Osteocyte (in vitro differentiated cells): ENCODE measurements around the gene SLC8A1. TPM values are rescaled to one million over a fixed set of nuclear protein-coding genes. Genes with fewer than 3 reads are reported as not detected.

Source experiments
- DNase-seq: peaks from one replicate; pipeline ENCODE4 v3.0.0; 2021; ENCODE audit warnings: mixed read lengths; ENCODE audit not compliant: unreplicated experiment; ENCODE audit errors: extremely low spot score
- H3K27ac Mint-ChIP-seq: one replicate; pipeline ENCODE4 v1.8.0; 2021; ENCODE audit warnings: mild to moderate bottlenecking, mixed read lengths; ENCODE audit not compliant: unreplicated experiment
- H3K27me3 Mint-ChIP-seq: one replicate; pipeline ENCODE4 v1.8.0; 2021; ENCODE audit warnings: mixed read lengths; ENCODE audit not compliant: unreplicated experiment
- H3K36me3 Mint-ChIP-seq: one replicate; pipeline ENCODE4 v1.8.0; 2021; ENCODE audit warnings: mixed read lengths; ENCODE audit not compliant: unreplicated experiment
- H3K4me1 Mint-ChIP-seq: one replicate; pipeline ENCODE4 v1.8.0; 2021; ENCODE audit warnings: mixed read lengths; ENCODE audit not compliant: unreplicated experiment
- H3K4me3 Mint-ChIP-seq: one replicate; pipeline ENCODE4 v1.8.0; 2021; ENCODE audit warnings: mild to moderate bottlenecking, moderate library complexity, mixed read lengths; ENCODE audit not compliant: unreplicated experiment
- H3K9me3 Mint-ChIP-seq: one replicate; pipeline ENCODE4 v1.8.0; 2021; ENCODE audit warnings: mixed read lengths; ENCODE audit not compliant: unreplicated experiment
- CTCF ChIP-seq: fragments of 200-600 bp; sonication (generic); IDR thresholded peaks from 2 replicates; pipeline ENCODE4 v1.5.0; 2021; ENCODE audit warnings: antibody characterized with exemption, mild to moderate bottlenecking, moderate library complexity
- total RNA-seq: library from RNA; stranded (reverse); gene quantifications from 2 replicates; pipeline ENCODE4 v1.2.1, GENCODE V29; 2021

The SLC8A1 gene
- total RNA-seq, 1 donor from 2014 or later = 17.3 TPM

GRCh38 chr2:40321016-40321623 is 130.8 kb downstream of the SLC8A1 start:
- H3K27ac Mint-ChIP-seq = no peak overlapping the region
- no peaks in the 10 kb centered on the region for H3K9me3 Mint-ChIP-seq
- DNase-seq = no peak
- TF ChIP-seq CTCF = no peak
- H3K4me1 Mint-ChIP-seq = peaks cover 12% of the 10 kb centered on the region
- no peaks in the 10 kb centered on the region for H3K27me3 Mint-ChIP-seq
- H3K36me3 Mint-ChIP-seq = no peaks in the 10 kb centered on the region
- H3K4me3 Mint-ChIP-seq = no peak overlapping the region

- Mint-ChIP-seq H3K27ac (no peak overlapping the region), H3K4me1 (peaks cover 7% of the 10 kb centered on the region), H3K4me3 (no peak overlapping the region), H3K36me3 (peaks cover 2% of the 10 kb centered on the region), H3K27me3 (no peaks in the 10 kb centered on the region), H3K9me3 (peaks cover 4% of the 10 kb centered on the region)
- DNase-seq = no peak
- TF ChIP-seq CTCF = no peak
Observed at GRCh38 chr2:40318921-40319320, 133.0 kb downstream of the SLC8A1 start.

GRCh38 chr2:40317761-40318160 is 134.1 kb downstream of the SLC8A1 start:
- peaks cover 7% of the 10 kb centered on the region for H3K4me1 Mint-ChIP-seq
- H3K36me3 Mint-ChIP-seq = peaks cover 2% of the 10 kb centered on the region
- H3K4me3 Mint-ChIP-seq = no peak overlapping the region
- TF ChIP-seq CTCF = no peak
- DNase-seq = no peak
- peaks cover 4% of the 10 kb centered on the region for H3K9me3 Mint-ChIP-seq
- no peak overlapping the region for H3K27ac Mint-ChIP-seq
- no peaks in the 10 kb centered on the region for H3K27me3 Mint-ChIP-seq

GRCh38 chr2:40317046-40317445 is 134.8 kb downstream of the SLC8A1 start:
- H3K4me3 Mint-ChIP-seq = no peak overlapping the region

GRCh38 chr2:40316620-40317019 is 135.3 kb downstream of the SLC8A1 start:
- peaks cover 7% of the 10 kb centered on the region for H3K4me1 Mint-ChIP-seq
- H3K4me3 Mint-ChIP-seq = no peak overlapping the region
- H3K36me3 Mint-ChIP-seq = peaks cover 2% of the 10 kb centered on the region
- H3K9me3 Mint-ChIP-seq = peaks cover 4% of the 10 kb centered on the region
- no peaks in the 10 kb centered on the region for H3K27me3 Mint-ChIP-seq
- no peak overlapping the region for H3K27ac Mint-ChIP-seq
- DNase-seq = no peak
- no peak for TF ChIP-seq CTCF

More at GRCh38 chr2:40317046-40317445, 134.8 kb downstream of the SLC8A1 start:
- Mint-ChIP-seq H3K4me1 (peaks cover 7% of the 10 kb centered on the region), H3K36me3 (peaks cover 2% of the 10 kb centered on the region), H3K27me3 (no peaks in the 10 kb centered on the region), H3K9me3 (peaks cover 4% of the 10 kb centered on the region), H3K27ac (no peak overlapping the region)
- TF ChIP-seq CTCF = no peak
- DNase-seq = no peak
